ENCODE results near the gene PRKG1.

GRCh38 chr10:52197098-52197497 is 1122.8 kb downstream of the PRKG1 start:
- TF ChIP-seq EZH2 (IDR thresholded peaks at IDR 0.05; ENCODE audit: insufficient read depth, poor library complexity, severe bottlenecking): no peak
- no peak for TF ChIP-seq EZH2phosphoT487 (IDR thresholded peaks at IDR 0.05; ENCODE audit: insufficient read depth, low read depth)

Data from GM23248 (cell line).